Heart right ventricle (tissue), 16 donors: Measurements from ENCODE around the gene AMPH. TPM values are rescaled to one million over a fixed set of nuclear protein-coding genes. Genes with fewer than 3 reads are reported as not detected.

Source experiments
- ATAC-seq, 8 donors: fragments of 200-7000 bp; cut with Tn5 transposase; one replicate each; pipeline ENCODE4 v1.9.1; 2020; ENCODE audit warnings: mild to moderate bottlenecking in 8 of 8, moderate library complexity in 8 of 8, moderate number of reproducible peaks in 1 of 8
- DNase-seq, 2 donors: peaks; one replicate each; pipeline ENCODE4 v3.0.0-alpha.2; 2020
- H3K27ac ChIP-seq, 10 donors: fragments of 200-600 bp; sonication (generic) in 2 of 10; one replicate each; pipeline versions ENCODE4 v1.5.0 to v1.8.0; 2020 to 2022; ENCODE audit warnings: mild to moderate bottlenecking in 3 of 10
- H3K27me3 ChIP-seq, 7 donors: fragments of 200-600 bp; one replicate each; pipeline ENCODE4 v1.8.0; 2021 to 2022; ENCODE audit warnings: mild to moderate bottlenecking in 2 of 7
- H3K36me3 ChIP-seq, 9 donors: fragments of 200-600 bp; sonication (generic) in 1 of 9; one replicate each; pipeline versions ENCODE4 v1.5.0 to v1.8.0; 2020 to 2022; ENCODE audit warnings: mild to moderate bottlenecking in 2 of 9
- H3K4me1 ChIP-seq, 9 donors: fragments of 200-600 bp; sonication (generic) in 1 of 9; one replicate each; pipeline versions ENCODE4 v1.5.0 to v1.8.0; 2020 to 2022; ENCODE audit warnings: mild to moderate bottlenecking in 4 of 9
- H3K4me3 ChIP-seq, 10 donors: fragments of 200-600 bp; sonication (generic) in 2 of 10; one replicate each; pipeline versions ENCODE4 v1.5.0 to v1.8.0; 2020 to 2022; ENCODE audit warnings: mild to moderate bottlenecking in 7 of 10, moderate library complexity in 2 of 10
- H3K9me3 ChIP-seq, 11 donors: fragments of 200-600 bp in 10 of 11; sonication (generic) in 2 of 11; one replicate each; pipeline versions ENCODE4 v1.5.0 to v1.8.0; 2013 to 2022; ENCODE audit warnings: mild to moderate bottlenecking in 2 of 11, control low read depth in 1 of 11, moderate library complexity in 1 of 11
- WGBS, 2 donors: extraction: QIAGEN DNeasy Blood & Tissue Kit; methylation state at CpG; one replicate each; pipeline ENCODE4 v1.1.7; 2013; ENCODE audit warnings: inconsistent platforms in 1 of 2; 5-methylcytosine and 5-hydroxymethylcytosine counted together
- intact Hi-C, 10 donors: fragments of 100-400 bp; cut with DNase I; formaldehyde crosslinking; loops; one replicate each; pipeline versions ENCODE4 v1.11.1 to v1.14.2; 2022
- polyA plus RNA-seq, 2 donors: library from polyadenylated mRNA; stranded (reverse); fragments of 200-250 nt; gene quantifications; one replicate each; pipeline ENCODE4 v1.2.3, GENCODE V29; 2013
- total RNA-seq, 10 donors: library from RNA; stranded (reverse); fragmentation: NEBNext Ultra II Directional in 3 of 10; extraction: Animal tissue kit (Norgen Biotek cat#: 25700) in 3 of 10; gene quantifications; one replicate each; pipeline versions ENCODE4 v1.2.1 to v1.2.4, GENCODE V29; 2021 to 2023
- TF ChIP-seq, protein P1 (sequence below), 9 donors: fragments of 200-600 bp; sonication (generic) in 2 of 9; IDR thresholded peaks; one replicate each; pipeline versions ENCODE4 v1.5.0 to v1.8.0; 2021 to 2022; ENCODE audit warnings: antibody characterized with exemption in 9 of 9, mild to moderate bottlenecking in 5 of 9, moderate library complexity in 1 of 9
- donor health status: Arrhythmogenic right ventricular cardiomyopathy.
- donor health status: ischemic (EF 13 %, LVEDD 7.1; RV severe dilation, severe dysfunction).
- donor health status: healthy with polysubstance abuse.
- donor health status: DM: no; HTN: yes; CAD: no.
- donor health status: DM: no; HTN: no; CAD: no.
- donor health status: ischemic (EF 25% LVEDD 6.9; RV normal size, moderate dysfunction).
- donor health status: ischemic (EF 25% LVEDD 5.7; RV mildly dilated, moderate dysfunction).
- donor health status: healthy.
- donor health status: DM: yes; HTN: yes; CAD: no.
- donor health status: Ischemic cardiomyopathy.
- donor health status: ischemic (EF 35%, LVEDD 5.7; RV mildly dilated, moderate dysfunction).
- donor health status: nonischemic (EF 11% LVEDD 7.7; RV severe dilation, severe dysfunction).
- donor health status: DM: yes; HTN: yes; CAD: no.
- donor health status: PGD.
- donor health status: ischemic (EF 29% LVEDD 5.4; RV normal size, mild dysfunction).
- donor health status: nonischemic (EF 23%, LVEDD 6.1; RV moderate dilation, normal function).

The AMPH gene
- total and polyA plus RNA-seq, 12 donors, result 0.95 to 3.5 (median 2.3) TPM

DNA sequence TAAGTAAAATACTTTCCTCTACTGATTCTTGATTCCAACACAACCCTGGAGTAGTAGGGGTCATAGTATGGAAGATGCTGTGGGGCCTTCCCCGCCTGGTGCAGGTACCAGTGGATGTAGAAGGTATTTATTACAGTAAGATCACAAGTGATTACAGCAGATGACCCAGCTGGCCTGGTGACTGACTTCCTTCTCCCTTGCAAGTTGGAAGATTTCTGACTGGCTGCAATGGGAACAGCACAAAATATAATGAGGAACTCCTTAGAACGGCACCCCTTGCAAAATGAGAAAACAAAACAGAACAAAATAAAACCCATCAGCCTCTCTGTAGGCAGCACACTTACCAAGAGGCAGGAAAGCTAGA is 296.1 kb downstream of the AMPH start:
- Histone ChIP-seq H3K27me3 (no peaks in the 10 kb centered on the region), H3K27ac (peak overlapping the region in 4 of 10 donors; percentile 17 to 87 (median 48)), H3K4me1 (peaks cover 0 to 35% (median 7%) of the 10 kb centered on the region in 9 donors), H3K36me3 (no peaks in the 10 kb centered on the region), H3K4me3 (peak overlapping the region in 2 of 10 donors; percentile 23 to 43), H3K9me3 (no peaks in the 10 kb centered on the region)
- TF ChIP-seq, protein P1, sequence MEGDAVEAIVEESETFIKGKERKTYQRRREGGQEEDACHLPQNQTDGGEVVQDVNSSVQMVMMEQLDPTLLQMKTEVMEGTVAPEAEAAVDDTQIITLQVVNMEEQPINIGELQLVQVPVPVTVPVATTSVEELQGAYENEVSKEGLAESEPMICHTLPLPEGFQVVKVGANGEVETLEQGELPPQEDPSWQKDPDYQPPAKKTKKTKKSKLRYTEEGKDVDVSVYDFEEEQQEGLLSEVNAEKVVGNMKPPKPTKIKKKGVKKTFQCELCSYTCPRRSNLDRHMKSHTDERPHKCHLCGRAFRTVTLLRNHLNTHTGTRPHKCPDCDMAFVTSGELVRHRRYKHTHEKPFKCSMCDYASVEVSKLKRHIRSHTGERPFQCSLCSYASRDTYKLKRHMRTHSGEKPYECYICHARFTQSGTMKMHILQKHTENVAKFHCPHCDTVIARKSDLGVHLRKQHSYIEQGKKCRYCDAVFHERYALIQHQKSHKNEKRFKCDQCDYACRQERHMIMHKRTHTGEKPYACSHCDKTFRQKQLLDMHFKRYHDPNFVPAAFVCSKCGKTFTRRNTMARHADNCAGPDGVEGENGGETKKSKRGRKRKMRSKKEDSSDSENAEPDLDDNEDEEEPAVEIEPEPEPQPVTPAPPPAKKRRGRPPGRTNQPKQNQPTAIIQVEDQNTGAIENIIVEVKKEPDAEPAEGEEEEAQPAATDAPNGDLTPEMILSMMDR (IDR thresholded peaks at IDR 0.05), result no peak
- DNase-seq, result no peak
- intact Hi-C loops, result loop anchor here in 1 of 10 donors (10.0 kb wide), 1 partner anchor 120 kb away; no protein-coding TSS in a partner anchor
- 82 to 86% methylated on average over 2 of the region's 2 CpGs for WGBS, 2 donors
- ATAC-seq, result peak in 7 of 8 donors; percentile 10 to 45 (median 34)

DNA sequence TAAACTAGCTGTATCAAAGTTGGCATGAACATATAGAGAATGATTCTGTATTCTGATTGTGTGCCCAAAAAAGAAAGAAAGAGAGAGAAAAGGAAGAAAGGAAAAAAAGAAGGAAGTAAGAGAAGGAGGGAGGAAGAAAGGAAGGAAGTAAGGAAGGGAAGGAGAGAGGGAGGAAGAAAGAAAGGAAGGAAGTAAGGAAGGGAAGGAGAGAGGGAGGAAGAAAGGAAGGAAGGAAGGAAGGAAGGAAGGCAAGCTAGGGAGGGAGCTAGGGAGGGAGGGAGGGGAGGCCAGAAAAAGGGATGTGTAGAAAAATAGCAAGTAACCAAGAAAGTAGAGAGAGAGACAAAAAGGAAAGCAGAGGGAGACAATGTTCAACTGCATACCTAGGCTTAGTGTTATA is 297.0 kb downstream of the AMPH start:
- peak overlapping the region in 1 of 10 donors; percentile 87 for H3K27ac ChIP-seq
- intact Hi-C loops, result loop anchor here in 1 of 10 donors (10.0 kb wide), 1 partner anchor 119 kb away; no protein-coding TSS in a partner anchor
- TF ChIP-seq, protein P1 (IDR thresholded peaks at IDR 0.05), result no peak

More for the DNA sequence above, 297.0 kb downstream of the AMPH start:
- no peaks in the 10 kb centered on the region for H3K9me3 ChIP-seq
- H3K27me3 ChIP-seq, result peaks cover 0 to under 1% (median 0%) of the 10 kb centered on the region in 7 donors
- no peak for ATAC-seq
- peak overlapping the region in 1 of 10 donors; percentile 43 for H3K4me3 ChIP-seq
- H3K36me3 ChIP-seq, result no peaks in the 10 kb centered on the region
- DNase-seq, result no peak
- peaks cover 0 to 34% (median 7%) of the 10 kb centered on the region in 9 donors for H3K4me1 ChIP-seq
